SIG-M5 treated with dmso at 0.1 percent for 504 hours (cell line): ENCODE results near the gene ZDHHC6.
"Not testable (repeated sequence)": the region's sequence is repeated elsewhere in the genome, so short reads cannot be mapped to it uniquely, and the experiment has no call there.

Source experiments
- DNase-seq: peaks from one replicate; lab custom pipeline; 2025; ENCODE audit not compliant: unreplicated experiment; lab: John Stamatoyannopoulos, UW

ZDHHC6 gene

GRCh38 chr10:112446055-112446854 is 459 bp downstream of the ZDHHC6 start:
- peak; percentile 33 for DNase-seq

GRCh38 chr10:112442063-112442462 is 4.7 kb downstream of the ZDHHC6 start:
- no peak for DNase-seq

DNA sequence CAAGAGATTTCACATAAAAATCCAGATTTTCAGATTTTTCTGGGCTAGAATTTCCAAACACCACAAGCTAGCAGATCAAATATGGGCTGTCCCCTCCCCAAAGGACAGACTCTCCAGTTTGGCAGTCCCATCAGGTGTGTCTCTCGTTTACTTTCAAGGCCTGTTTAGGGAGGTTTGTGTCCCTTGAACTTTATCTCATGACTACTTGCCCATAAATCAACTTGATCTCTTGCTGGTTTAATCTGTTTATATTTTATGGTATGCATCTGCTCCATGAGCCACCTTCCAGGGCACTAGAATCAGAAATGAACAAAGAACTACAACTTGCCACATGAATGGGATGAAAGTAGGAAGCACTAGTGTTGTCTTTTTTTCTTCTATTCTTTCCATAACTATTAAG is 5.2 kb downstream of the ZDHHC6 start:
- no peak for DNase-seq

DNA sequence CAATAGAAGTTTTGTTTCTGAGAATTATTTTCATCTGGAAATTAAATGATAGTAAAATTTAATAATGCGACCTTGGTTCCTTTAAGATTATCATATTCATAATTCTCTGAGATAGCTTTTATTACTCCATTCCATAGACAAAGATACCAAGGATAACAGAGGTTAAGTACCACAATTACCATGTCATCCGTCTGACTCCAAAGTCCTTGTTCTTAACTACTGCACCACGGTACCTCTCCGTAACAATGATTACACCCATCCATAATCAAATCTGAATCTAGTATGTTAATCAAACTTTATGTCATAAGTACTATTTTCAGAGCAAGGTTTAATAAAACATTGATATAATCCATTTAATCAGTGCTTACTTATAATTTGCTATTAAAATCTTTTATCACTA is 8.4 kb downstream of the ZDHHC6 start:
- no peak for DNase-seq

GRCh38 chr10:112434988-112435619 is 11.6 kb downstream of the ZDHHC6 start:
- DNase-seq: peak; percentile 28

DNA sequence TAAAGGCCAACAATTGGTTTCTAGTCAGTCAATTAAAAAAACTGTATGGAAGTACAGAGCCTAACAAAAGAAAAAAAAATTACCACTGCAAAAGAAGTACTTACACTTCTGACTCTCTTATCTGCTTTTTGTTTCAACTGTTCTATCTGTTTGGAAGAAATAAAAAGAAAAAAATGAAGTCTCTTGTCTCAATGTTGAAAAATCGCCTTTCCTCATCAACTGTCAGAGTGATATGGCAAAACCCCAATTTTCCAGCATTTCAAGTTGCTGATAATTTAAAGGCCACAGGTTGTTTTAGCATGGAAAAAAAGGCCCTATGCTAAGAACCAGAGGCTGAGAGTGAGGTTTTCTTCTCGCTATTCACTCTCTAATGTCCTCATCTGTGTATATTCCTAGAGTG is 13.6 kb downstream of the ZDHHC6 start:
- no peak for DNase-seq

DNA sequence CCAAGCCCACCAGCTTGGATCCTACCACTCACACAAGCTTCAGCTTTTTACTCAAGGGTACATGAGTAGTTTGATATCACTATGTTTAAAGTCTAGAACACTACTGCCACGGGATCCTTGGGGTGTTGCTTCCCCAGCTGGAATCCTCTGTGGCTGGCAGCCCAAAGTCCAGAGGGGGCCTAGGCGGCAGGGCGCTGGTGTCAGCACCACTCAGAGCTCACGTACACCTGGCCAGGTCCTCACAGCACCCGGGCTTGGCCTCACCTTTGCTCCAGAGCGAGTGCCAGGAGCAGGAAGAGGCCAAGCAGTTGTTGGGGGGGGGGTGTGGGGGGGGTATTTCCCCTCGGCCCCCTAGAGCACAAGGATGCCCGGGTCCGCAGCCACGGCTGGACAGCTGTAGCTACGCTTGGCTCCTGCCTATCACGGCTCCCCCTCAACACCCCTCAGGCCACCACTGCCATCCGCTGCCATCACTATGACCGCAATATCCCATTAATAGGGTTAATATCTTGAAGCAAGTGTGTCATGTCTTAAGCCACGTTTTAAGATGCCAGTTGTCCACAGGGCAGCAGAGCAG is 17.0 kb downstream of the ZDHHC6 start:
- no peak for DNase-seq

GRCh38 chr10:112429147-112429546 is 17.6 kb downstream of the ZDHHC6 start:
- DNase-seq: no peak

DNA sequence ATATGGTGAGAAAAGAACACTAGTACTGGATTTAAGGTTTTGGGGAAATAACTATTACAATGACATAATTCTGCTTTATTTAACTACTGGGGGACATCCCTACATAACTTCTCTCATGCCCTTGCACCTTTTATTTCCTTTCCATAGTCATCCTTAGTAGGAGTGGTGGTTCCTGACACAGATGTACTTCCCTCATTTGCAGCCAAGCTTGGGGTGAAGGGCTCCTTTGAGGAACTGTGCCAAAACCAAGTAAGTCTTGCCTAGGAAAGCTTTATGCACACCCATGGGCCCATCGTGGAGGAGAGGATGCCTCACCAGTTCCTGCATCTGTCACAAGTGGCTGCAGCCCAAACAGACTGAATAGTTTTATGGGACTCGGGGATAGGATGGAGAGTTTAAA is 20.6 kb downstream of the ZDHHC6 start:
- DNase-seq: no peak

GRCh38 chr10:112424651-112425050 is 22.1 kb downstream of the ZDHHC6 start:
- DNase-seq: no peak

- DNase-seq: no peak
These were observed 25.0 kb downstream of the ZDHHC6 start for GRCh38 chr10:112421731-112422130.

GRCh38 chr10:112412696-112413095 is 34.0 kb downstream of the ZDHHC6 start:
- DNase-seq: no peak

DNA sequence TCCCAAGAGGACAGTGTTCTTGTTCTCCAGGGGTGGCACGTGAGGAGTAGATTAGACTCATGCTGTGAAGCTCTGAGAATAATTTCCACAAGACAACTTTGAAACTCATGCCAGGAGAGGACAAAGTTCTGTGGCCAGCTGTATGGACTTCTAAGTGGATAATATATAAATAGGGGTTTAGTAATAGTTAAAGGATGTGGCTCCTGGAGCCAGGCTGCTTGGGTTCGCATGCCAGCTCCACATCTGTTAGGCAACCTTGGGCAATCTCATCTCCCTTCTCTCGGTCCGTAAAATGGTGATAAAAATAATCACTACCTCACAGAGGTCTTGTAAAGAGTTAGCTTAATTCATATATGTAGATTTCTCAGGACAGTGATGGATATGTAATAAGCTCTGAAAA is 37.0 kb downstream of the ZDHHC6 start:
- DNase-seq: no peak

DNA sequence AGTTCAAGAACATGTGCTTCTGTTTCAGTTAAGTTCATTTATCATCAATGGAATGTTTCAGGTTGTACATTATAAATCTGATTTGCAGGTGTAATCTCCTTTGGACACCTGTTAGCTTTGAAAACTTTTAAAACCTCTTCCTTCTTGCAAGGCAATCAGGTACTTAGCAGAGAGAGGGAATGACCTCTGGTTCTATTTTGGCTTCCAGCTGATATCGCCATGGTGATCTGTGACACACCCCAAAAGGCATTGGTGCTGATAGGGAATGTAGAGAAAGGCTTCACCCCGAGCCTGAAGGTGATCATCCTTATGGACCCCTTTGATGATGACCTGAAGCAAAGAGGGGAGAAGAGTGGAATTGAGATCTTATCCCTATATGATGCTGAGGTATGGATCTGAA is 37.4 kb downstream of the ZDHHC6 start:
- DNase-seq: no peak

- no peak for DNase-seq
These were observed 39.0 kb downstream of the ZDHHC6 start for GRCh38 chr10:112407696-112408095.

DNA sequence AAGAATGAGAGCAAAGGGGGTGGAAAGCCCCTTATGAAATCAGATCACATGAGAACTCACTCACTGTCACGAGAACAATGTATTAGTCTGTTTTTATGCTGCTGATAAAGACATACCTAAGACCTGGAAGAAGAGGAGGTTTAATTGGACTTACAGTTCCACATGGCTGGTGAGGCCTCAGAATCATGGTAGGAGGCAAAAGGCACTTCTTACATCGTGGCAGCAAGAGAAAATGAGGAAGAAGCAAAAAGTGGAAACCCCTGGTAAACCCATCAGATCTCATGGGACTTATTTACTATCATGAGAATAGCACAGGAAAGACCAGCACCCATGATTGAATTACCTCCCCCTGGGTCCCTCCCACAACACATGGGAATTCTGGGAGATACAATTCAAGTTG is 39.9 kb downstream of the ZDHHC6 start:
- DNase-seq: not testable (repeated sequence)

DNA sequence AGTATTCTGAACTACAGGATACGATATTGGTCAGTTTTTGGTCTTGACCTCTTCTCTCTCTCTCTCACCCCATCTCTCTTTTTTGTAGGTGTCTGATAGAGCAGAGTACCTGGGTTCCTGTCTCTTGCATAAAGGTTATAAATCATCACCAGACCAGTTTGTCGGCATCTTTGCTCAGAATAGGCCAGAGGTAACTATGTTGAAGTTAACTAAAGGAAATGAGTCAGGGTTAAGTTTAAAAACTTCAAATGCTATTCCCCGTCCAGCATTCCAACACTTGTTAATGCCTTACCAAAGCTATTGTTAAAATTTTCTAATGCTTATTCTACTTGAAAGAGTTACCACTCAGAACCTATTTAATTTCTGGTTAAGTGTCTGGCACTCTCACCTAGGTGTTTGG is 42.1 kb downstream of the ZDHHC6 start:
- DNase-seq: no peak

DNA sequence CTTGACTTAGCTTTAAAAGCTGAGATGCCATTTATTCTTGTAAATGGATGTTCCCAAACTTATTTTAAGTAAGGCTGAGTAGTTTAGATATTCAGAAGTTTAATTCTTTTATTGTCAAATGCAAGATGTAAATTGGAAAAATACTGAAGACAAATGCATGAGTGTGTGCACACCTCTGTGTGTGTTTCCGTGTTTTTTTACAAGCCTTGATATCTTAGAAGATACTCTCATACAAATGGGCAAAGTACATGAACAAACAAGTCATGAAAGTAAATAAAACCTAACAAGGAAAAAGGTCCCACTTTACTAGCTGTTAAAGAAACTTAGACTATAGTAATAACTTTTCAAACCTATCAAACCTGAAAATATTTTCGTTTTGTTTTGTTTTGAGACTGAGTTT is 43.8 kb downstream of the ZDHHC6 start:
- DNase-seq: no peak

DNA sequence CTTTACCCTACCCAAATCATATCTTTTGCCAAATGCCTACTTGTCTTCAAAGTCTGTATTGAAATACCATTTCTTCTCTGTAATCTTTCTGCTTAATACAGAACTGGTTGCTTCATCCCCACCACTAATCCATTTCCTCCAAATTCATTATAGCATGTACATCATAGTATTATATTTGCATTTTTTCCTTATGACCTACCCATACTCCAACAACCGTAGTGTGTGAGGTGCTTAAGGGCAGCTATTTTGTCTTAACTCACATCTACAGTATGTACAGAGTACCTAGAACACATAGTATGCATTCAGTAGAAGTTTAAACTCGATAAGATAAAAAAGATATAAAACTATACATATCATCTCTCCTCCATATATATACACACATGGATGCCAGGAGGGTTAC is 49.1 kb downstream of the ZDHHC6 start:
- DNase-seq: no peak

GRCh38 chr10:112395809-112396530 is 50.7 kb downstream of the ZDHHC6 start:
- DNase-seq: no peak

DNA sequence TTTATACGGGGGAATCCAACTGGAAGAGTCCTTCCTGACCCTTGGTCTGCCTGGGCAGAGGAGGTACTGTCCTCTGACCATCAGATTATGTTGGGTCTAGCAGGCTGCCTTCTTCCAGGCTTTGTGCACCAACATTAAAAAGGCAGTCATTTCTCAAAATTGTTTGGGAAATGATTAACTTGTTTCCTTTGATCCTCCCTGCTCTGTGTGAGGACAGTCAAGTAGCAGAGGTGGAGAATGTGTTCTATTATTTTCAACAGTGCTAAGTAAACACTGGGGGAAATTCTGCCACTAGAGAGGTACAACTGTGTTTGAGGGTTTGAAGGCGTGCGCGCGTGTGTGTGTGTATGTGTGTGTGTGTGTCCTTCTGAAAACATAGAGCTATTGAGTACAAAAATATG is 52.2 kb downstream of the ZDHHC6 start:
- DNase-seq: no peak

GRCh38 chr10:112393827-112394226 is 52.9 kb downstream of the ZDHHC6 start:
- no peak for DNase-seq
